Measurements from ENCODE around the gene PRKCZ. TPM values are rescaled to one million over a fixed set of nuclear protein-coding genes. Genes with fewer than 3 reads are reported as not detected.
A peak's percentile ranks its signal among the peaks of the same experiment; 100 is the strongest.

The PRKCZ gene
- total RNA-seq, 3 donors from 2014 or later (not counting 1 experiment from before 2014, with no cell fraction given), result 25.1 to 37.1 (median 30.5) TPM

DNA sequence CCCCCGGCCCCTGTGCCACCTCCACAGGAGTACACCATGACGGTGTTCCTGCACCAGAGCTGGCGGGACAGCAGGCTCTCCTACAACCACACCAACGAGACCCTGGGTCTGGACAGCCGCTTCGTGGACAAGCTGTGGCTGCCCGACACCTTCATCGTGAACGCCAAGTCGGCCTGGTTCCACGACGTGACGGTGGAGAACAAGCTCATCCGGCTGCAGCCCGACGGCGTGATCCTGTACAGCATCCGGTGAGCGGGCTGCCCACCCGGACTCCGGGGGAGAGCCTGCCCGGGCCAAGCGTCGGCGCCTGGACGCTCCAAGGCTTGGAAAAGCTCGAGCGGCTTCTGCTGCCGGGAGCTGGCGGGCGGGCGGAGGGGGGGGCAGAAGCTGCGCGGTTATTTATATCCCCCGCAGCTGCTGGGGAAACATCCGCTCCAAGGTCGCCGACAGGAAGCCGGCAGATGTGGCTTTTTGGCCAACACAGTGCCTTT, 24.7 kb upstream of the PRKCZ start:
- Mint-ChIP-seq H3K4me3 (no peak overlapping the region), H3K27me3 (ENCODE audit: low read depth in 2 of 2) (peaks cover 7 to 18% of the 10 kb centered on the region in 2 donors), H3K27ac (no peak overlapping the region), H3K36me3 (no peaks in the 10 kb centered on the region), H3K9me3 (no peaks in the 10 kb centered on the region), H3K4me1 (no peaks in the 10 kb centered on the region)
- no peaks in the 10 kb centered on the region for H3K36me3 ChIP-seq (ENCODE audit: control insufficient read depth, insufficient read depth, low read length)
- no peak for TF ChIP-seq CTCF (IDR thresholded peaks at IDR 0.05)
- H3K27me3 ChIP-seq (ENCODE audit: control insufficient read depth, insufficient read depth, low read length), result peaks cover 13% of the 10 kb centered on the region
- ATAC-seq (peak in 2 of 3 donors; percentile 29 to 48), DNase-seq (peak in 1 of 2 donors; percentile 36)
- H3K27ac ChIP-seq (ENCODE audit: low read length), result no peak overlapping the region
- intact Hi-C loops (cut with micrococcal nuclease), result no loop called here
- no peak overlapping the region for H3K4me3 ChIP-seq (ENCODE audit: low read length)
- no peaks in the 10 kb centered on the region for H3K9me3 ChIP-seq (ENCODE audit: control insufficient read depth, insufficient read depth, low read length)
- WGBS (ENCODE audit: insufficient coverage), result 59% methylated on average over 35 of the region's 39 CpGs
- peaks cover 13% of the 10 kb centered on the region for H3K4me1 ChIP-seq (ENCODE audit: control insufficient read depth, insufficient read depth, low read length)

- no peaks in the 10 kb centered on the region for H3K4me1 Mint-ChIP-seq
- no peaks in the 10 kb centered on the region for H3K9me3 Mint-ChIP-seq
Observed at GRCh38 chr1:2027961-2028583, 22.1 kb upstream of the PRKCZ start.

GRCh38 chr1:2028870-2029560, 21.2 kb upstream of the PRKCZ start:
- Mint-ChIP-seq H3K27ac (no peak overlapping the region), H3K4me3 (no peak overlapping the region), H3K9me3 (no peaks in the 10 kb centered on the region), H3K27me3 (ENCODE audit: low read depth in 2 of 2) (peaks cover 0 to 3% of the 10 kb centered on the region in 2 donors), H3K36me3 (no peaks in the 10 kb centered on the region), H3K4me1 (no peaks in the 10 kb centered on the region)
- intact Hi-C loops (cut with micrococcal nuclease), result no loop called here
- Histone ChIP-seq H3K27ac (ENCODE audit: low read length) (no peak overlapping the region), H3K4me3 (ENCODE audit: low read length) (no peak overlapping the region), H3K9me3 (ENCODE audit: control insufficient read depth, insufficient read depth, low read length) (no peaks in the 10 kb centered on the region), H3K36me3 (ENCODE audit: control insufficient read depth, insufficient read depth, low read length) (no peaks in the 10 kb centered on the region), H3K4me1 (ENCODE audit: control insufficient read depth, insufficient read depth, low read length) (peaks cover 13% of the 10 kb centered on the region), H3K27me3 (ENCODE audit: control insufficient read depth, insufficient read depth, low read length) (no peaks in the 10 kb centered on the region)
- DNase-seq (no peak), ATAC-seq (no peak)
- WGBS (ENCODE audit: insufficient coverage), result 89% methylated on average over 26 of the region's 26 CpGs
- TF ChIP-seq CTCF (IDR thresholded peaks at IDR 0.05), result no peak

More at GRCh38 chr1:2027961-2028583, 22.1 kb upstream of the PRKCZ start:
- H3K27me3 ChIP-seq (ENCODE audit: control insufficient read depth, insufficient read depth, low read length), result no peaks in the 10 kb centered on the region
- H3K4me1 ChIP-seq (ENCODE audit: control insufficient read depth, insufficient read depth, low read length), result peaks cover 13% of the 10 kb centered on the region
- Mint-ChIP-seq H3K4me3 (no peak overlapping the region), H3K36me3 (no peaks in the 10 kb centered on the region), H3K27ac (no peak overlapping the region), H3K27me3 (ENCODE audit: low read depth in 2 of 2) (no peaks in the 10 kb centered on the region)
- no peak overlapping the region for H3K4me3 ChIP-seq (ENCODE audit: low read length)
- no peaks in the 10 kb centered on the region for H3K9me3 ChIP-seq (ENCODE audit: control insufficient read depth, insufficient read depth, low read length)
- no peaks in the 10 kb centered on the region for H3K36me3 ChIP-seq (ENCODE audit: control insufficient read depth, insufficient read depth, low read length)
- 88% methylated on average over 46 of the region's 46 CpGs for WGBS (ENCODE audit: insufficient coverage)
- TF ChIP-seq CTCF (IDR thresholded peaks at IDR 0.05), result no peak
- intact Hi-C loops (cut with micrococcal nuclease), result no loop called here
- DNase-seq (no peak), ATAC-seq (no peak)
- no peak overlapping the region for H3K27ac ChIP-seq (ENCODE audit: low read length)
